Thoracic aorta (tissue), 2 donors: Measurements from ENCODE around the gene ZNF143. TPM values are rescaled to one million over a fixed set of nuclear protein-coding genes. Genes with fewer than 3 reads are reported as not detected.

ENCODE experiments used
- ATAC-seq: fragments of 150-250 bp; one replicate; pipeline ENCODE4 v1.8.0; 2017; ENCODE audit warnings: low read depth; ENCODE audit not compliant: insufficient number of reproducible peaks, low FRiP score
- DNase-seq: peaks from one replicate; pipeline ENCODE4 v3.0.0-alpha.2; 2020; ENCODE audit warnings: low spot score
- H3K27ac ChIP-seq, 2 donors: fragments of 200-600 bp; sonication (generic); 1 replicate in 1 of 2; 2 replicates in 1 of 2; pipeline ENCODE4 v1.5.1; 2016; ENCODE audit warnings: mild to moderate bottlenecking in 2 of 2, moderate library complexity in 2 of 2
- H3K27me3 ChIP-seq: fragments of 200-600 bp; sonication (generic); replicated peaks from 2 replicates; pipeline ENCODE4 v1.6.0; 2016; ENCODE audit warnings: mild to moderate bottlenecking; ENCODE audit not compliant: insufficient read depth
- H3K36me3 ChIP-seq: fragments of 200-600 bp; sonication (generic); one replicate; pipeline ENCODE4 v1.5.1; 2016
- H3K4me1 ChIP-seq, 2 donors: fragments of 200-600 bp; sonication (generic); 1 replicate in 1 of 2; 2 replicates in 1 of 2; pipeline versions ENCODE4 v1.5.1 to v1.6.0; 2016; ENCODE audit warnings: low read depth in 2 of 2, mild to moderate bottlenecking in 1 of 2; ENCODE audit not compliant: control insufficient read depth in 1 of 2
- H3K4me3 ChIP-seq: fragments of 200-600 bp; sonication (generic); 2 replicates; pipeline ENCODE4 v1.5.1; 2016; ENCODE audit warnings: mild to moderate bottlenecking
- H3K9me3 ChIP-seq: fragments of 200-600 bp; sonication (generic); 2 replicates; pipeline ENCODE4 v1.5.1; 2016
- total RNA-seq, 2 donors: library from RNA; depleted of rRNA; stranded (reverse); fragments of >200 nt; gene quantifications; one replicate each; pipeline versions ENCODE4 v1.1.0 to v1.2.3, GENCODE V29; 2016
- TF ChIP-seq, protein P1 (sequence below): fragments of 200-600 bp; sonication (generic); IDR thresholded peaks from one replicate; pipeline ENCODE4 v1.5.1; 2019; ENCODE audit warnings: antibody characterized with exemption

The ZNF143 gene
- total RNA-seq, 2 donors from 2014 or later = 45.1 to 80.6 TPM

DNA sequence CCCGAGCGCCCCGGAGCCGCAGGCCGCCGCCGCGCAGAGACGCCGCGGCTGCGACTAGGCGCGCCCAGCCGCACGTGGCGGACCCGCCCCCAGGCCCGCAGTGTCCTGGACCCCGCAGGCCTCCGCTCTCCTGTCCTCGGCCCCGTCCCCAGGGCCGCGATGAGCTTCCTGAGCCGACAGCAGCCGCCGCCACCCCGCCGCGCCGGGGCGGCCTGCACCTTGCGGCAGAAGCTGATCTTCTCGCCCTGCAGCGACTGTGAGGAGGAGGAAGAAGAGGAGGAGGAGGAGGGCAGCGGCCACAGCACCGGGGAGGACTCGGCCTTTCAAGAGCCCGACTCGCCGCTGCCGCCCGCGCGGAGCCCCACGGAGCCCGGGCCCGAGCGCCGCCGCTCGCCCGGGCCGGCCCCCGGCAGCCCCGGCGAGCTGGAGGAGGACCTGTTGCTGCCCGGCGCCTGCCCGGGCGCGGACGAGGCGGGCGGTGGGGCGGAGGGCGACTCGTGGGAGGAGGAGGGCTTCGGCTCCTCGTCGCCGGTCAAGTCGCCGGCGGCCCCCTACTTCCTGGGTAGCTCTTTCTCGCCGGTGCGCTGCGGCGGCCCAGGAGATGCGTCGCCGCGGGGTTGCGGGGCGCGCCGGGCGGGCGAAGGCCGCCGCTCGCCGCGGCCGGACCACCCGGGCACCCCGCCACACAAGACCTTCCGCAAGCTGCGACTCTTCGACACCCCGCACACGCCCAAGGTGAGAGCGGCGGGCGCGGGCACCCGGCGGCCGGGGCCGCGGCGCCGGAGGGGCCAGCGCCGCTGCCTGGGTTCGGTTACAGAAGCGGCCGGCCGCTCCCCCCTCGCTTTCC is 113.2 kb downstream of the ZNF143 start:
- ATAC-seq (peak; percentile 4), DNase-seq (no peak)
- peaks cover 2 to 25% of the 10 kb centered on the region in 2 donors for H3K4me1 ChIP-seq
- H3K27me3 ChIP-seq = no peaks in the 10 kb centered on the region
- peak overlapping the region; percentile 85 for H3K4me3 ChIP-seq
- no peaks in the 10 kb centered on the region for H3K9me3 ChIP-seq
- peak overlapping the region; percentile 86 to 96 for H3K27ac ChIP-seq
- TF ChIP-seq, protein P1, sequence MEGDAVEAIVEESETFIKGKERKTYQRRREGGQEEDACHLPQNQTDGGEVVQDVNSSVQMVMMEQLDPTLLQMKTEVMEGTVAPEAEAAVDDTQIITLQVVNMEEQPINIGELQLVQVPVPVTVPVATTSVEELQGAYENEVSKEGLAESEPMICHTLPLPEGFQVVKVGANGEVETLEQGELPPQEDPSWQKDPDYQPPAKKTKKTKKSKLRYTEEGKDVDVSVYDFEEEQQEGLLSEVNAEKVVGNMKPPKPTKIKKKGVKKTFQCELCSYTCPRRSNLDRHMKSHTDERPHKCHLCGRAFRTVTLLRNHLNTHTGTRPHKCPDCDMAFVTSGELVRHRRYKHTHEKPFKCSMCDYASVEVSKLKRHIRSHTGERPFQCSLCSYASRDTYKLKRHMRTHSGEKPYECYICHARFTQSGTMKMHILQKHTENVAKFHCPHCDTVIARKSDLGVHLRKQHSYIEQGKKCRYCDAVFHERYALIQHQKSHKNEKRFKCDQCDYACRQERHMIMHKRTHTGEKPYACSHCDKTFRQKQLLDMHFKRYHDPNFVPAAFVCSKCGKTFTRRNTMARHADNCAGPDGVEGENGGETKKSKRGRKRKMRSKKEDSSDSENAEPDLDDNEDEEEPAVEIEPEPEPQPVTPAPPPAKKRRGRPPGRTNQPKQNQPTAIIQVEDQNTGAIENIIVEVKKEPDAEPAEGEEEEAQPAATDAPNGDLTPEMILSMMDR = no peak
- no peaks in the 10 kb centered on the region for H3K36me3 ChIP-seq

DNA sequence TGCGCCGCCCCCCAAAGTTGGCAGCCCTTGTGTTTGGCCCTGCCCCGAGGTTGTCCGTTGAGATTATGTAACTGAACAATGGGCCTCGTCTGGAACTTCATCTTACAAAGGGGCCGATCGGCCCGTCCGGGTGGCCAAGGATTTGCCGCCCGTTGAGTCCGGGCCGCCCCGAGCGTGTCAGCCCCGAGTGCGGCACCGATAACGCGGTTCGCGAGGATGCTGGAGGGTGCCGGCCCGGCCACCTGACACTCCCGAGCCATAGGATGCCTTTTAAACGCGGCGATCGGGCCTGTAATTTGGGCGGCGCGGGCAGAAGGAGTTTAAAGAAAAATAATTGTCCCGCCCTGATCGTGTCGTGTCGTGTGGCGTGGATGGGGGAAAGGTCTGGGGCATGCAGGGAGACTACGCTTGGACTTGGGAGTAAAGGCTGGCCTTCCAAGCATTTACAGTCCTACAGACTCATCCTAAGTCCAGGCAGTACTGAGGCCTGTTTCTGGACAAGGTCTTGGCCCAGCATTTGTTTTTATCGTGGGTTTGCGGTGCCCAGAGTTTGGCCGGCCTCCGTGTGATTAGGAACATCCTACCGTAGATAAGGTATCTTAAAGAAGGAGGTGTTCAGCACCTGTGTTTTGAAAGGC is 113.9 kb downstream of the ZNF143 start:
- no peak for ATAC-seq
- DNase-seq = no peak
- TF ChIP-seq, protein P1 = no peak
- H3K9me3 ChIP-seq = no peaks in the 10 kb centered on the region
- peak overlapping the region; percentile 86 to 96 for H3K27ac ChIP-seq
- peak overlapping the region; percentile 85 for H3K4me3 ChIP-seq
- no peaks in the 10 kb centered on the region for H3K27me3 ChIP-seq
- H3K36me3 ChIP-seq = no peaks in the 10 kb centered on the region
- H3K4me1 ChIP-seq = peaks cover 2 to 25% of the 10 kb centered on the region in 2 donors

DNA sequence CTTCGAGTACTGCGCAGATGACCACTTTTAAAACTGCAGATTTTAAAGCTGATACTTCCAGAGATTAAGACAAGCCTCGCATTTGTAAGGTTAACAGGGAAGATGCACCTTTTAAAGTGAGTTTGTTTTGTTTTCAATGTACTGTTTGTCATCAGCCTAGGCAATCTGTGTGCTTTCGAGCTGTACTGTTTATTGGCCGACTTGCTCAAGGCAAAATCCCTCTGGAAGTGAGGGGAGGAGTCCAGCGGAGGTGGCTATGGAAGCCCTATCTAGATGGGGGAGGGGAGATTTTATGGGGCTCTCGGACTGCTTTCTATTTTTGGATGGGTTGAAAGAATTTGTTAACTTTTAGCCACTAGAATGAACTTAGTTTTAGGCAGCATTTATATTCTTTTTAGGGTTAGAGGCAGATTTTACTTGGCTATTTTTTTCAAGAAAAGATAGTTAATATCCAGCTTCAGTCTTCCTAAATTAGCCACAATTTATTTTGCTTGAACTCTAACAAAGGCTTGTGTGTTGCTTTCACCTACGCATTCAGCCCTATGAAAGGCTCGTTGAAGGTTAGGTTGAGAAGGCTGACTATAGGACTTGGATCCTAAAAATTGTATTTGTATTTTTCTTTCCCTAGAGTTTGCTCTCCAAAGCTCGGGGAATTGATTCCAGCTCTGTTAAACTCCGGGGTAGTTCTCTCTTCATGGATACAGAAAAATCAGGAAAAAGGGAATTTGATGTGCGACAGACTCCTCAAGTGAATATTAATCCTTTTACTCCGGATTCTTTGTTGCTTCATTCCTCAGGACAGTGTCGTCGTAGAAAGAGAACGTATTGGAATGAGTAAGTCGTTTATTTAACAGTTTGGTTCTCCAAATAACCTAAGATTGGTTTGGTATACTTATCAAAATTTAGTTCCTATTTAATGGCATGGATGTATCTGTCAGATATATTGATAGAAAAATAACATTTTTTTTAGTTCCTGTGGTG is 114.7 kb downstream of the ZNF143 start:
- peaks cover 2 to 23% of the 10 kb centered on the region in 2 donors for H3K4me1 ChIP-seq
- TF ChIP-seq, protein P1 = no peak
- H3K9me3 ChIP-seq = no peaks in the 10 kb centered on the region
- ATAC-seq (peak; percentile 27), DNase-seq (no peak)
- H3K4me3 ChIP-seq = peak overlapping the region; percentile 85
- H3K36me3 ChIP-seq = no peaks in the 10 kb centered on the region
- no peaks in the 10 kb centered on the region for H3K27me3 ChIP-seq
- H3K27ac ChIP-seq = peak overlapping the region; percentile 86 to 96

- ATAC-seq = no peak
- peaks cover 2 to 20% of the 10 kb centered on the region in 2 donors for H3K4me1 ChIP-seq
- H3K4me3 ChIP-seq = peak overlapping the region; percentile 85
- TF ChIP-seq, protein P1 = no peak
- H3K9me3 ChIP-seq = no peaks in the 10 kb centered on the region
- H3K36me3 ChIP-seq = peaks cover 6% of the 10 kb centered on the region
- no peaks in the 10 kb centered on the region for H3K27me3 ChIP-seq
- DNase-seq = no peak
- H3K27ac ChIP-seq = peak overlapping the region; percentile 86 to 96
Measured at GRCh38 chr11:9576701-9577381, 116.0 kb downstream of the ZNF143 start.
